ENCODE results near the gene MPRIP.

The MPRIP gene

GRCh38 chr17:17029938-17030337 lies 12.3 kb upstream of the MPRIP start:
- no peak for DNase-seq

- no peak for DNase-seq
Measured at GRCh38 chr17:17030515-17031211, 11.6 kb upstream of the MPRIP start.

- peak; percentile 78 for DNase-seq
Measured at GRCh38 chr17:17032131-17032692, 10.0 kb upstream of the MPRIP start.

GRCh38 chr17:17033466-17033865 lies 8.8 kb upstream of the MPRIP start:
- no peak for DNase-seq

- DNase-seq: no peak
Measured at GRCh38 chr17:17034026-17034425, 8.2 kb upstream of the MPRIP start.

- no peak for DNase-seq
Measured at GRCh38 chr17:17034496-17035075, 7.7 kb upstream of the MPRIP start.

- DNase-seq: no peak
Measured at GRCh38 chr17:17035490-17035889, 6.8 kb upstream of the MPRIP start.

- DNase-seq: no peak
Measured at GRCh38 chr17:17035920-17036523, 6.2 kb upstream of the MPRIP start.

GRCh38 chr17:17036524-17036998 lies 5.7 kb upstream of the MPRIP start:
- no peak for DNase-seq

GRCh38 chr17:17039911-17040310 lies 2.3 kb upstream of the MPRIP start:
- no peak for DNase-seq

GRCh38 chr17:17041018-17041521 lies 1.2 kb upstream of the MPRIP start:
- no peak for DNase-seq

- peak; percentile 97 for DNase-seq
Measured at GRCh38 chr17:17041571-17042383, 480 bp upstream of the MPRIP start.

GRCh38 chr17:17042851-17043460 lies 699 bp downstream of the MPRIP start:
- peak; percentile 15 for DNase-seq

GRCh38 chr17:17043461-17044271 lies 1.4 kb downstream of the MPRIP start:
- no peak for DNase-seq

- DNase-seq: peak; percentile 24
Measured at GRCh38 chr17:17044846-17045561, 2.7 kb downstream of the MPRIP start.

GRCh38 chr17:17048106-17048505 lies 5.8 kb downstream of the MPRIP start:
- no peak for DNase-seq

GRCh38 chr17:17050346-17051345 lies 8.4 kb downstream of the MPRIP start:
- no peak for DNase-seq

GRCh38 chr17:17051380-17051779 lies 9.1 kb downstream of the MPRIP start:
- no peak for DNase-seq

GRCh38 chr17:17051791-17052461 lies 9.7 kb downstream of the MPRIP start:
- no peak for DNase-seq

Data from midbrain (tissue), 1 donor.